ENCODE data around the gene AGTPBP1.

AGTPBP1 gene

GRCh38 chr9:85528607-85529006, 213.1 kb downstream of the AGTPBP1 start:
- no peak for DNase-seq

- DNase-seq, result no peak
Measured at GRCh38 chr9:85528142-85528541, 213.6 kb downstream of the AGTPBP1 start.

- DNase-seq, result no peak
Measured at GRCh38 chr9:85527331-85528020, 214.3 kb downstream of the AGTPBP1 start.

GRCh38 chr9:85524531-85524930, 217.2 kb downstream of the AGTPBP1 start:
- no peak for DNase-seq

- no peak for DNase-seq
Measured at GRCh38 chr9:85523202-85523601, 218.6 kb downstream of the AGTPBP1 start.

DNA sequence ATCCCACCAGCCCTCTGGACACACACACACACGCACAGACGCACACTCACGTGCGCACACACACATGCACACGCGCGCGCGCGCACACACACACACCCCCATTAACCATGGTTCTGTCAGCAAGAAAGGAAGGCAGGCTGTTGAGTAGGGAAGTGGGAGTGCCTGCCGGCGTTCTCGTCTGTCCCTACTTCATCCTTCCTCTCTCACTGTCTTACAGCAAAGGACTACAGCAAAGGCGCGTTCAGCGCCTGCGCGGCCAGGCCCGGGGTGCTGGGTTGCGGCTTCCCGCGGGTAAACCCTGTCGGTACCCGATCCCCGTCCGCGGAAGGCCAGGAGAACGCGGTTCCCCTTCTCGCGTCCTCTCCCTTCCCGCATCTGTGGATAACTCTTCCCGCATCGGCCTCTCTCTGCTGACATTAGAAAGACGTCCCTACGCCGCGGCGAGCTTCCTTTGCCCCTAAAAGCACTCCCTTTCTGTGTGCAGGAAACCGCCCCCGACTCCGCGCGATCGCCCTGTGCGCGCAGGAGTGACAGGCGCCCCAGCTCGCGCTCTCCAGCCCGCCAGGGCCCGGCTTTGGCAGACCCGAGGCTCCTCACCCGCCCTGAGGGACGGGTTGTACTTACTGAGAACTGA, 219.2 kb downstream of the AGTPBP1 start:
- DNase-seq, result no peak

- no peak for DNase-seq
Measured at GRCh38 chr9:85521371-85522197, 220.2 kb downstream of the AGTPBP1 start.

DNA sequence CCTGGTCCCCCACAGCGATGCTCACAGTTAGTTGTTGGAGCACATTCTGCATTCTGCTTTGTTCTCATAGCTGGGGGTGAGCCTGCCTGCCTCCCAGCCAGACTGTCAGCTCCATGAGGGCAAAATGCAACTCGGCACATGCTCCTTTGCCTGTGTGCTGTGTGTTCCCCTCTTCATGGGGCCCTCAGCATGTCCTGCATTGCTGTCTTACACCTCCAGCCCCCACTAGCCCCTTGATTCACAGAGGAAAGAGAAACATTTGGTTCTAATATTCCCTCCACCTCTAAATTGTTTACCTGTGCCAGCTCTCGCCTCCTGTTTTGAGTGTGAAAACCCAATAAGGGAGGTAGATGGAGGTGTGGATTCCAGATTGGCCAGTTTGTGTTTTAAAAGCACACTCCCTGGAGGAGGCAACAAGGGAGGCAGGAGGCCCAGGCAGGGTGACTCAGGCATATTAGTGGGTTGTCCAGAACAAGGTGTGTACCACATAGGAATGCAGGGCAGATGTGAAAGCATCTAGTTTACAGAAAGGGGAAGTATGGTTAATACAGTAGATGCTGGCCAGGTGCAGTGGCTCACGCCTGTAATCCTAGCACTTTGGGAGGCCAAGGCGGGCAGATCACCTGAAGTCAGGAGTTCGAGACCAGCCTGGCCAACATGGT, 224.6 kb downstream of the AGTPBP1 start:
- no peak for DNase-seq

- no peak for DNase-seq
Measured at GRCh38 chr9:85516455-85516854, 225.3 kb downstream of the AGTPBP1 start.

GRCh38 chr9:85515021-85515420, 226.7 kb downstream of the AGTPBP1 start:
- DNase-seq, result no peak

DNA sequence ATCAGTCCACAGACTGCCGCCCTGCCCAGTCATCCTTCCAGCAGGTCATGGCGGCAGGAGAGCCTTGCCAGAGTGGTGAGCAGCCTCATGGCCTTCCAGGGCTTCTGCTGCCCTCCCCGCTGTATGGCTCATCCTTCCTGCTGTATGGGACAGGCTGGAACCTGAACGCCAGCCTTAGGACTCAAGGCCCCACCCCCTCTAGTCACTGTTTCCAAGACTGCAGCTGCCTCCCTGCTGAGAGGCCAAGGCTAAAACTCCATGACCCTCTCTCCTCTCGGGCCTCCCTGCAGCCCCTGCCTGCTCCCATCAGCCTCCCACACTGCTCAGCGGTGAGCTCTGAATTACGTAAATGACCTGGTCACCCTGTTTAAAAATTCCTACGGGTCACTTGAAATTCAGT, 227.5 kb downstream of the AGTPBP1 start:
- DNase-seq, result no peak

DNA sequence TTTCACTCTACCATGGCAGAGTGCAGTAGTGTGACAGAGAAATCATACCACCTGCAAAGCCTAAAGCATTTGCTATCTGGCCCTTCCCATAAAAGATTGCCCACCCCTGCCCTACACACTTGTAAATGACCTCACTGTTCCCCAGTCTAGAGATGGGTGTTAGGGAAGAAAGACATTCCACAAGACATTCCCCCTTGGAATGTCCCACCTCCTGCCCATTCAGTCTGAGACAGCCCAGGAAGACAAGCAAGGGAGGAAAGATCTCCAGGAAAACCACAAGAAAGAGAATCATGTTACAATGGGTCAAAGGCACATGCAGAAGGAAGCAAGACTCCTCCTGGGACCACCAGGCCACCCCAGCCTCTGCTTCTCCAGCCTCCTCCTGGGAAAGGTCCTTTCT, 230.0 kb downstream of the AGTPBP1 start:
- no peak for DNase-seq

- DNase-seq, result no peak
Measured at GRCh38 chr9:85510830-85511504, 230.8 kb downstream of the AGTPBP1 start.

DNA sequence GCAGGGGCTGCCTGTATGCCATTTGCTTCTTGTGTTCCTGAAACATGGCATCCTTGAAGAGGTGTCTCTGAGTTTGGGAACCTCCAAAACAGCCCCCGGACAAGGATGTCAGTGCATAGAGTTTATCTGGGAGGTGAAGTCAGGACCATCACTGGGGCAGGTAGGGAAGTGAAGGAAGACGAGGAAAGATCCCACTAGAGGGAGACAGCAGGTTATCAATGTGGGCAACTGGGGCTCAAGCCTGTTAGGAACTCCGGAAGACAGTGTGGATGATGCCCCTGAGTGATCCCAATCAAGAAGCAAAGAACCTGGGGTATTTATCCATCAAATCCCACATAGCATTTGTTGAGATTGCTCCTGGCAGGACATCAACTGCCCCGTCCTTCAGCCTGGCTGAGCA, 233.1 kb downstream of the AGTPBP1 start:
- DNase-seq, result no peak

GRCh38 chr9:85505612-85506011, 236.1 kb downstream of the AGTPBP1 start:
- no peak for DNase-seq

DNA sequence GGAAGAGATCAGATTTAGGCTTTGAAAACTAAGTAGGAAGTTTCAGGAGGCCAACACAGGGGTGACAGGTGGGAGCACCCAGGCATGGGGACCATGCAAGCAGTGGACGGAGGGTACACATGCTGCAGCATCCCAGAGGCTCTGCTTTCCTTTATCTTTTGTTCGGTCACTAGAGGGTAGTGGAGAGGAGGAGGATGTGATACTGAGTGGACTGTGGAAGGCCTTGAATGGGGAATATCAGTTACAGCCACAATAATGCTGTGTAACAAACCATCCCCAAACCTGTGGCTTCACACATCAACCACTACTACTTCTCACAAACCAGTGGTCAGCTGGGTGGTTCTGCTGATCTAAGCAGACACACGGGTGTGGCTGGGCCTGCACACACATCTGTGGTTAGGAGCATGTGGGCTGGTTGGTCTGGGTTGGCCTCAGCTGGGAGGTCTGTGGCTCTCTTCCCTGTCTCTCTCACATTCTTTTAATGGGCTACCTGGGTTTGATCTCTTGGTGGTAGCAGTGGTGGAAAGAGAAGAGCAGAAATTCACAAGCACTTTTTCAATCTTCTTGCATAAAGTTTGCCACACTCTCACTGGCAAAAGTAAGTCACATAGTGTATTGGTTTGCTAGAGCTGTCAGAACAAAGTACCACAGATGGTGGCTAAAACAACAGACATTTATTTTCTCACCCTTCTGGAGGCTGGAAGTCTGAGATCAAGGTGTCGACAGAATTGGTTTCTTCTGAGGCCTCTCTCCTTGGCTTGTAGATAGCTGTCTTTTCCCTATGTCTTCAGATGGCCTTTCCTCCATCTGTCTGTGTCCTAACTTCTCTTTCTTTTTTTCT, 238.7 kb downstream of the AGTPBP1 start:
- no peak for DNase-seq

GRCh38 chr9:85501882-85502281, 239.9 kb downstream of the AGTPBP1 start:
- no peak for DNase-seq

DNA sequence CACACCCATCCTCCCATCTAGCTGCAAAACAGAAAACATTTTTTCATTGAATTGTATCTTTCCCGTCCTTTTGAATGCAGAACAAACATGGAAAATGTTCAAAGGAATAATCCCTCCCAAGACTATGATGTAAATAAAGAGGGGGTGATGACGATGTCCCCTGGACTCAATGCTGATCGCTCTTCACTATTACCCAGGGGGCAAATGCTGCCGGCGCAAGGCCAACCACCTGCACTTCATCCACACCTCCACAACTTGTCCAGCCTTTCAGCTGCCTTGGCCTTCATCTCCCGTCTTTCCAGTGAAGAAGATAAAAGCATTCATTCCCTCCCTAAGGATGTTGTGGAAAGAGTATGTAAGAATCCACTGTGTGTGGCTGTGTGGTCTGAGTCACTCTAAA, 240.3 kb downstream of the AGTPBP1 start:
- DNase-seq, result no peak
